ENCODE data around the gene LRP10.
"Not testable (repeated sequence)": the region's sequence is repeated elsewhere in the genome, so short reads cannot be mapped to it uniquely, and the experiment has no call there.

The LRP10 gene, protein sequence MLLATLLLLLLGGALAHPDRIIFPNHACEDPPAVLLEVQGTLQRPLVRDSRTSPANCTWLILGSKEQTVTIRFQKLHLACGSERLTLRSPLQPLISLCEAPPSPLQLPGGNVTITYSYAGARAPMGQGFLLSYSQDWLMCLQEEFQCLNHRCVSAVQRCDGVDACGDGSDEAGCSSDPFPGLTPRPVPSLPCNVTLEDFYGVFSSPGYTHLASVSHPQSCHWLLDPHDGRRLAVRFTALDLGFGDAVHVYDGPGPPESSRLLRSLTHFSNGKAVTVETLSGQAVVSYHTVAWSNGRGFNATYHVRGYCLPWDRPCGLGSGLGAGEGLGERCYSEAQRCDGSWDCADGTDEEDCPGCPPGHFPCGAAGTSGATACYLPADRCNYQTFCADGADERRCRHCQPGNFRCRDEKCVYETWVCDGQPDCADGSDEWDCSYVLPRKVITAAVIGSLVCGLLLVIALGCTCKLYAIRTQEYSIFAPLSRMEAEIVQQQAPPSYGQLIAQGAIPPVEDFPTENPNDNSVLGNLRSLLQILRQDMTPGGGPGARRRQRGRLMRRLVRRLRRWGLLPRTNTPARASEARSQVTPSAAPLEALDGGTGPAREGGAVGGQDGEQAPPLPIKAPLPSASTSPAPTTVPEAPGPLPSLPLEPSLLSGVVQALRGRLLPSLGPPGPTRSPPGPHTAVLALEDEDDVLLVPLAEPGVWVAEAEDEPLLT

GRCh38 chr14:22871224-22872032, at the start of gene LRP10:
Gene LRP10 (plus strand): TSS chr14:22871740. CDS start chr14:22872304, 564 bp downstream.
- DNase-seq (ENCODE audit: low read depth), result no peak

DNA sequence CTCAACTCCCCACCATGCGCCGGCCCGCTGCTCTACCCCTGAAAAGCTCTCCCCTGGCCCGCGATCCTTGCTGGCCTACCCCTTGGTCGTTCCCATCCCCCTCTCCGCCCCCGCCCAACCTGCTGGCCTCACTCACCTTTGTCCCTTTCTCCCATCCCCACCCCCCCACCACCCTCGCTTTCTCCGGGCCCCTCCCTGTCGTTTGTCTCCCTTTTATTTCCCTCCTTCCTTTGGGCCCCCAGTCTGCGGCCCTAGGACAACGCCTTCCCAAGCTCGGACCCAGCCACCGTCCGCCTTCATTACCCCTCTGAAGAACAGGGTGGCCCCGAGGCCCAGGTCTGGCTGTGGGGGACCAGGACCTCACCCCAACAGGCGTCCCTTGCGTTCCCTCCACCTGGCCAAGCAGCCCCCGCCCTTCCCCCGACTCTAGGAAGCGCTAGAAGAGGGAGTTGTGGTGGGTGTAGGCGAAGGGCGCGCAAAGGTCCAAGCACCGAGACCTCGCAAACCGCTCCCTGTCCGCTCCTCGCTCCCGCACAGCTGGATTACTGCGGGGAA, 49.4 kb upstream of the LRP10 start:
- DNase-seq (ENCODE audit: low read depth), result no peak

DNA sequence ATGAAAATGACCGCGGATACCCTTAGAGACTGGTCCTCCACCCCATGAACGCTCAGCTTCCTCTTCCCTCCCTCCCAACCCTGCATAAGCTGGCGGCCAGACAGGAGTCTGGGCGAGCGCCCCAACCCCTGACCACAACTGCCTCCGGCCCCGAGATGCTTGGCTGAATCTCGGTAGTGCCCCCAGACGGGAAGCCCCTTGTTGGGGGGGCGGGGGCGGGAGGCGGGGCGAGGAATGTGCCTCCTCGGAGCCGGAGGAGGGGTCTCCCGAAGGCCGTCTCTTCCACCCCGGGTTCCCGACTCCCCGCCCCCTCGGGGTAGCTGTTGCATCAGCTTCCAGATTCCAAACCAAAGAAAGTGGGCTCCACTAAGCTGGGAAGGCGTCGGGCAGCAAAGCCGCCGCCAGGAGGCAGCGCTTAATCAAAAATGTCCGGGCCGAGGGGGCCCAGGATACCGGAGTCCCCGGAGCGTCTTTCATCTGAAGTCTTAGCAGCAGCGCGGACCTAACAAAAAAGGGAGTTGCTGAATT, 48.9 kb upstream of the LRP10 start:
- DNase-seq (ENCODE audit: low read depth), result peak; percentile 53

GRCh38 chr14:22824711-22825359, 46.7 kb upstream of the LRP10 start:
- DNase-seq (ENCODE audit: low read depth), result peak; percentile 90

DNA sequence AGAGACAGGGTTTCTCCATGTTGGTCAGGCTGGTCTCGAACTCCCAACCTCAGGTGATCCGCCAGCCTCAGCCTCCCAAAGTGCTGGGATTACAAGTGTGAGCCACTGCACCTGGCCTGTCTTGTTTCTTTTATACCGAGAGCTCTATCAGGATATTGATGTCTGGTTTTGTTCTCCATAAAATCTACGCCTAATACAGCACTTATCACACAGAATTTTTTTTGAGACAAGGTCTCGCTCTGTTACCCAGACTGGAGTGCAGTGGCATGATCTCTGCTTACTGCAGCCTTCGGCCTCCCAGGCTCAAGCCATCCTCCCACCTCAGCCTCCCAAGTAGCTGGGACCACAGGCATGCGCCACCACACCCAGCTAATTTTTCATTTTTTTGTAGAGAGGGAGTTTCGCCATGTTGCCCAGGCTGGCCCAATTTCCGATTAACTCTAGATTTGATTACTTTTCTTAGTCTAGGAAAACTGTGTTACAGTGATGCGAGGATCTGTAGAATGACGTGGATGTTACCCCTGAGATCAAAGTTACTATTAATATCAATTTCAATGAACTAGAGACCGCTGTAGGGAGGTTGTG, 42.4 kb upstream of the LRP10 start:
- DNase-seq (ENCODE audit: low read depth), result not testable (repeated sequence)

DNA sequence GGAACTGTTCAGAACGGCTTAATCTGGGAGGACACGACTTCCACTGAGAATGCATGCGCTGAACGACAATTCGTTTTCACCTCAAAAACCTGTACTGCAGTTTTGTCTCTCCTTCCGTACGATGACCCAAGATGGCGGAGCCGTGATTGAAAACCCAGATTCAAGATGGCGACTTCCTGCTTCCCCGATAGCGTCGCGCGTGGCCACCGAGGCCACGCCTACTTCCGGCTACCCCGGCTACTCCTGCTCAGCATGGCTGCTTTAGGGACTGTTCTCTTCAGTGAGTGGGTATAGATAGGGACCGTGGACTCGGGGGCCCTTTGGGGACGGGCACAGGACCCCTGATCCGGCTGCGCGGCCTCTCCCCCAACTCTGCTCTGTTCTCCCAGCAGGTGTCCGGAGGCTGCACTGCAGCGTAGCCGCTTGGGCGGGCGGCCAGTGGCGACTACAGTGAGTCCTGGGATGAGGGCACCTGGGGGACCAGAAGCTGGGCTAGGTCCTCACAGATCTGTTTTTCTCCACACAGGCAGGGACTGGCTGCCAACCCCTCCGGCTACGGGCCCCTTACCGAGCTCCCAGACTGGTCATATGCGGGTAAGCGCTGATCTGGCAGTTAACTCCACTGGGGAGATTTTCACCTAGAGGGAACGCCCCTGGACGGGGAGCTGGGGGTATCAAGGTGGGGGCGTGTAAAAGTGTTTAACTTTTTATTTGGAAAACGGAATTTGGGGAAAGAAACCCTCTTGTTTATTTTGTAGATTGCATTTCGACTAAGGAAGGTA, 41.7 kb upstream of the LRP10 start, which contains the start of gene MRPL52:
Gene MRPL52, plus strand, starts transcription at position 227 of the 782 bp plus-strand sequence. Its CDS starts 26 bp downstream, at position 253.
- no peak for DNase-seq (ENCODE audit: low read depth)

DNA sequence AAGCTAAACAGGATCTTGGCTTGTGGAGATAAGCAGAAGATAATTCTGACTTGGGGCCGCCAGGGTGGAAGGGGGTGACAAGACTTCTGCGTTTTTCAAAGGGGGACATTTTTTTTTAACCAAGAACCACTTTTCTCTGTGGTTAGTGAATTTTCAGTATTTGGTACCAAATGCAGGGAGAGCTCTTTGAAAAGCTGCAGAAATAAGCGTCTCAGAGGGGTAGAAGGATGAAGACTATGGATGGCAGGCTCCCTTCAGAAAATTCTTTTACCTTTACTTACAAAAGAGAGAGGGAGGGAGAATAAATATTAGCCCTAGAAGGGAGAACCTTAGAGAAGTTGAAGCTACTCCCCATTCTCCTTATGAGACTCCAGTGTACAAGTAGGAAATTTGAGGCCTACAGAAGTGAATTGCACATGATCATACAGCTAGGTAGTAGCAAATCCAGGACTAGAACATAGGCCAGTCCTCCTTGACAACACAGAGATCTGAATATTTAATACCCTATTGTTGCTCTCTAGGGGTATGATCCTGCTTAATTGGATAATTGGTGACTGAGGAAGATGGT, 41.0 kb upstream of the LRP10 start:
- DNase-seq (ENCODE audit: low read depth), result no peak

- no peak for DNase-seq (ENCODE audit: low read depth)
Observed at GRCh38 chr14:22835505-22835904, 36.0 kb upstream of the LRP10 start.

GRCh38 chr14:22836301-22837113, 35.0 kb upstream of the LRP10 start, which contains the start of gene MMP14:
Gene MMP14 (plus strand): TSS chr14:22836585. CDS start chr14:22836818, 233 bp downstream.
- no peak for DNase-seq (ENCODE audit: low read depth)

DNA sequence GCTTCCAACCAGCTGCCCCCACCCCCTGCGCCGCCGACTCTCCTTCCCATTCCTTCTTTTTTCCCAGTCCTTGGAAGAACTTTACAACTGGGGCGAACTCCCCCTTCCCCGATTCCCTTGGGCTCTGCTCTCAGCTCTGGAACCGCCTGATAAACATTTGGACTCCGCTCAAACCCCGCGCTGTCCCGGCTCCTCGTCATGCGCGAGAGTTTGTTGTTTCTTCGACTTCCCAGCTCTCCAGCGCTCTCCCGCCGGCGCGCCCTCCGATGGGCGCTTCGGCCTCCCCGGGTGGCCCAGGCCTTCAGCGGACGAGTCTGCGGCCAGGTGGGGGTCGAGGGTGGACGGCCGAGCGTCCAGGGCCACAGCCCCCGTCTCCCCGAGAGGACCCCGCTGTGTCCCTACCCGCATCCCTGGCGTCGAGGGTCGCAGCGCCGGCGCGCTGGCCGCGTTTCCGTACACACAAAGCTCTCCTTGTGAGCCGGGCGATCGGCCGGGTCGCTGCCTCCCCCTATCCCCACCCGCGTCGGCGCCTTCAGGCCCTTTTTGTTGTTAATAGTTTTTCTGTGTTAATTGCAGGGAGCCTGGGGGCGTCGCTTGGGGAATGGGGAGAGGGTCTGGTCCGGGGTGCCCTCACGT, 34.3 kb upstream of the LRP10 start:
- DNase-seq (ENCODE audit: low read depth), result no peak

DNA sequence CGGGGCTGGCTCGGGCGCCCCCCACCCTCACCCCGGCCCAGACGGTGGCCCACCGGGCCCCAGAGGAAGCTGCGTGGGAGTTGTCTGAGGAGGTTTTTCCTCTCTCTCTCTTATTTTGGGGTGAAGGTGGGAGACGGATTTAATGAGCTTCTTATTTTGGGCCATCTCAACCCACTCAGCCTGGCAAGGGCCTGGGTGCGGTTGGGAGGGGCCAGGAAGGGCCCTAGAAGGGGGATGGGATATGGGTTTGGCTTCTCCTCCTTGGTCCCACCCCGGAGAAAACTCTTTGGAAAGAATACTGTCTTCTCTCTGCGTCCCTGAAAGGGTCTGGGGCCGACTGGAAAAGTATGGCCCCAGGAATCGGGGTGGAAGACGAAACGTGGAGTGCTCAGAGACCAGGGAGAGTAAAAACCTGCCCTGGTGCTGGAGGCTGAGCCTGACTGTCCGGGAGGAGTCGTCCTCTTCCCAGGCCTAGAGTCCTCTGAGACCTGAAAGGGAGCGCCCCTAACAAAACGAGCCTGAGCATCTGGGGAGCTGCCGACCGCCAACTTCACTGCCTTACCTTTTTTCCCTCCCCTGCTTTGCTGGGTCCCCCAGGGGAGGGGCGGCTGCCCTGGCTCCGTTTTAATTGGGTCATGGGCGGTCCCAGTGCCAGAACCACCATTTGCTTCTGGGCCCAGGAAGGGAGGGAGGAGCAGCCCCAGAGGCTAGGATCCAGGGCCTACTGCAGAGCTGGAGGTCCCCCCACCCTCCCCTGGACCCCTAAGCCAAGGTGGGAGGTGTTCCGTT, 33.6 kb upstream of the LRP10 start:
- DNase-seq (ENCODE audit: low read depth), result no peak

GRCh38 chr14:22838631-22839041, 32.9 kb upstream of the LRP10 start:
- DNase-seq (ENCODE audit: low read depth), result no peak

GRCh38 chr14:22839159-22839779, 32.3 kb upstream of the LRP10 start:
- no peak for DNase-seq (ENCODE audit: low read depth)

GRCh38 chr14:22841311-22841710, 30.2 kb upstream of the LRP10 start:
- no peak for DNase-seq (ENCODE audit: low read depth)

- no peak for DNase-seq (ENCODE audit: low read depth)
Observed at GRCh38 chr14:22841769-22842168, 29.8 kb upstream of the LRP10 start.

DNA sequence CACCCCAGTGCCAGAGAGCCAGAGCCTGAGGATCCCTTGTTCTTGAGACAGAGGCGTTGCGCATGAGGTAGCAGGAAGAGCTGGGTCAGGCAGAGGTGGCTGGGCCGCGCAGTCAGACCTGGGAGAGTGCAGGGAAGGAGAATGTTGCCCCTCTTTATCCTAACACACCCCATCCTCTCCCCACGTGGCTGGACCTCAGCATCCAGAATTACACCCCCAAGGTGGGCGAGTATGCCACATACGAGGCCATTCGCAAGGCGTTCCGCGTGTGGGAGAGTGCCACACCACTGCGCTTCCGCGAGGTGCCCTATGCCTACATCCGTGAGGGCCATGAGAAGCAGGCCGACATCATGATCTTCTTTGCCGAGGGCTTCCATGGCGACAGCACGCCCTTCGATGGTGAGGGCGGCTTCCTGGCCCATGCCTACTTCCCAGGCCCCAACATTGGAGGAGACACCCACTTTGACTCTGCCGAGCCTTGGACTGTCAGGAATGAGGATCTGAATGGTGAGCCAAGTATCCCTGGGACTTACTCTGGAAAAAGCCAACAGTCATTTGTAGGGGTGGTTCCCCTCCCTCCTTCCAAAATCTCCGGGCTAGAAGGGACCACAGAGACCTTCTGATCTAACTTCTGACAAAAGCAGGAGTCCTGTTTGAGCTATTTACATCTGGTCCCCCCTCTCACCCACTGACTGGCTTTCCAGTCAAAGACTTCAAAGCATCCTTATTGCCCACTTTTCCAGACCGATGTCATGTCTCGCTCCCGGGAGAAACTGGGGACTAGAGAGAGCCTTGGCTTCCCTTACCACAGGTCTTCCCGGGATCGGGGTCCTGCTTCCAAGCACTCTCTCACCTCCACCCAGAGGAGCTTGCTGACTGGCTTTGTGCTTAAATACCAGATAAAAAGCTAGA, 29.1 kb upstream of the LRP10 start:
- no peak for DNase-seq (ENCODE audit: low read depth)
